Activated T-helper 1 cell treated with Interleukin-2 at 50 U/mL for 16 hours (primary cell): ENCODE results near the gene FN3KRP.

Experiments used
- DNase-seq: peaks from one replicate; pipeline ENCODE4 v3.0.0-alpha.2; 2020; ENCODE audit warnings: low read depth

FN3KRP gene

GRCh38 chr17:82716203-82717010 lies at the start of gene FN3KRP:
FN3KRP (plus strand) TSS chr17:82716706; CDS start chr17:82716756, 50 bp downstream.
- DNase-seq, result peak; percentile 80

- DNase-seq, result no peak
Measured at GRCh38 chr17:82666931-82667667, 49.4 kb upstream of the FN3KRP start.

- DNase-seq, result no peak
Measured at GRCh38 chr17:82667668-82668000, 48.9 kb upstream of the FN3KRP start.

- DNase-seq, result no peak
Measured at GRCh38 chr17:82668024-82668630, 48.4 kb upstream of the FN3KRP start.

- no peak for DNase-seq
Measured at GRCh38 chr17:82668631-82669099, 47.8 kb upstream of the FN3KRP start.

GRCh38 chr17:82670661-82671450 lies 45.6 kb upstream of the FN3KRP start:
- no peak for DNase-seq

- DNase-seq, result no peak
Measured at GRCh38 chr17:82674656-82675475, 41.6 kb upstream of the FN3KRP start.

GRCh38 chr17:82675476-82676245 lies 40.8 kb upstream of the FN3KRP start:
- no peak for DNase-seq

GRCh38 chr17:82677353-82677925 lies 39.1 kb upstream of the FN3KRP start:
- no peak for DNase-seq

- no peak for DNase-seq
Measured at GRCh38 chr17:82678265-82678891, 38.1 kb upstream of the FN3KRP start.

GRCh38 chr17:82679586-82680465 lies 36.7 kb upstream of the FN3KRP start:
- DNase-seq, result no peak

- no peak for DNase-seq
Measured at GRCh38 chr17:82681547-82681946, 35.0 kb upstream of the FN3KRP start.

GRCh38 chr17:82683534-82683933 lies 33.0 kb upstream of the FN3KRP start:
- no peak for DNase-seq

- DNase-seq, result no peak
Measured at GRCh38 chr17:82684228-82684841, 32.2 kb upstream of the FN3KRP start.

GRCh38 chr17:82685291-82685690 lies 31.2 kb upstream of the FN3KRP start:
- DNase-seq, result no peak

- no peak for DNase-seq
Measured at GRCh38 chr17:82686366-82687324, 29.9 kb upstream of the FN3KRP start.

GRCh38 chr17:82687375-82687861 lies 29.1 kb upstream of the FN3KRP start:
- no peak for DNase-seq
